Sigmoid colon (tissue), 7 donors: ENCODE results near the gene TMEM138. TPM values are rescaled to one million over a fixed set of nuclear protein-coding genes. Genes with fewer than 3 reads are reported as not detected.

ENCODE experiments used
- DNase-seq: peaks from one replicate; pipeline ENCODE4 v3.0.0-alpha.2; 2019
- H3K27ac ChIP-seq, 4 donors: fragments of 200-600 bp; sonication (generic); one replicate each; pipeline ENCODE4 v1.5.1; 2016 to 2019; ENCODE audit warnings: mild to moderate bottlenecking in 1 of 4
- H3K27me3 ChIP-seq, 3 donors: fragments of 200-600 bp; sonication (generic); one replicate each; pipeline ENCODE4 v1.5.1; 2019; ENCODE audit warnings: mild to moderate bottlenecking in 1 of 3
- H3K36me3 ChIP-seq, 4 donors: fragments of 200-600 bp; sonication (generic); one replicate each; pipeline ENCODE4 v1.5.1; 2016 to 2019
- H3K4me1 ChIP-seq, 4 donors: fragments of 200-600 bp; sonication (generic); one replicate each; pipeline ENCODE4 v1.5.1; 2017 to 2019
- H3K4me3 ChIP-seq, 4 donors: fragments of 200-600 bp; sonication (generic); one replicate each; pipeline ENCODE4 v1.5.1; 2017 to 2019; ENCODE audit warnings: mild to moderate bottlenecking in 2 of 4, moderate library complexity in 1 of 4
- H3K9me3 ChIP-seq, 4 donors: fragments of 200-600 bp in 3 of 4; sonication (generic) in 3 of 4; one replicate each; pipeline versions ENCODE4 v1.5.1 to v1.6.1; 2013 to 2019
- CTCF ChIP-seq, 4 experiments: fragments of 450-650 bp in 3 of 4; fragments of 200-600 bp in 1 of 4; IDR thresholded peaks; one replicate each; pipeline ENCODE4 v1.5.1; 2016 to 2019; ENCODE audit warnings: antibody characterized with exemption in 4 of 4, mild to moderate bottlenecking in 3 of 4, moderate library complexity in 2 of 4
- EP300 ChIP-seq, 4 donors: sonication (generic); formaldehyde crosslinking; IDR thresholded peaks; one replicate each; pipeline ENCODE4 v1.6.1; 2017; ENCODE audit warnings: antibody characterized with exemption in 4 of 4
- POLR2A ChIP-seq, 2 donors: fragments of 450-650 bp; IDR thresholded peaks; one replicate each; pipeline ENCODE4 v1.6.1; 2016; ENCODE audit warnings: antibody characterized with exemption in 2 of 2, mild to moderate bottlenecking in 2 of 2, moderate library complexity in 2 of 2
- POLR2AphosphoS5 ChIP-seq, 4 donors: sonication (generic); formaldehyde crosslinking; IDR thresholded peaks; one replicate each; pipeline ENCODE4 v1.6.1; 2017; ENCODE audit warnings: antibody characterized with exemption in 4 of 4
- WGBS, 2 donors: extraction: QIAGEN DNeasy Blood & Tissue Kit; methylation state at CpG; one replicate each; pipeline ENCODE4 v1.1.7; 2013; 5-methylcytosine and 5-hydroxymethylcytosine counted together
- intact Hi-C: fragments of 100-400 bp; cut with DNase I; formaldehyde crosslinking; loops from one replicate; pipeline ENCODE4 v1.15.1; 2023
- polyA plus RNA-seq, 3 donors: library from polyadenylated mRNA; stranded (reverse); fragments of 200-250 nt; gene quantifications; one replicate each; pipeline ENCODE4 v1.2.3, GENCODE V29; 2013
- total RNA-seq, 4 donors: library from RNA; depleted of rRNA; stranded (reverse); fragments of >200 nt; gene quantifications; one replicate each; pipeline ENCODE4 v1.1.0, GENCODE V29; 2016
- donor health status: healthy with polysubstance abuse.
- donor health status: Bipolar disorder and iron deficiency.
- donor health status: healthy.

TMEM138 gene
- total and polyA plus RNA-seq, 7 donors: 12.6 to 39.9 (median 19.4) TPM

GRCh38 chr11:61415381-61415780, 53.2 kb downstream of the TMEM138 start:
- 95 to 98% methylated on average over 6 of the region's 6 CpGs for WGBS, 2 donors
- intact Hi-C loops: no loop called here
- H3K36me3 ChIP-seq: peaks cover 59 to 100% (median 87%) of the 10 kb centered on the region in 4 donors

GRCh38 chr11:61416941-61417340, 54.8 kb downstream of the TMEM138 start:
- Histone ChIP-seq H3K4me1 (no peaks in the 10 kb centered on the region), H3K36me3 (peaks cover 46 to 100% (median 83%) of the 10 kb centered on the region in 4 donors), H3K9me3 (no peaks in the 10 kb centered on the region), H3K27me3 (no peaks in the 10 kb centered on the region), H3K4me3 (no peak overlapping the region), H3K27ac (no peak overlapping the region)
- TF ChIP-seq POLR2AphosphoS5 (IDR thresholded peaks at IDR 0.05) (no peak), CTCF (IDR thresholded peaks at IDR 0.05) (no peak)
- intact Hi-C loops: no loop called here
- DNase-seq: no peak
- WGBS, 2 donors: 74 to 85% methylated on average over 3 of the region's 3 CpGs

More at GRCh38 chr11:61415381-61415780, 53.2 kb downstream of the TMEM138 start:
- Histone ChIP-seq H3K4me1 (no peaks in the 10 kb centered on the region), H3K9me3 (no peaks in the 10 kb centered on the region), H3K27me3 (no peaks in the 10 kb centered on the region), H3K27ac (no peak overlapping the region), H3K4me3 (no peak overlapping the region)
- DNase-seq: no peak
- TF ChIP-seq POLR2AphosphoS5 (IDR thresholded peaks at IDR 0.05) (no peak), POLR2A (IDR thresholded peaks at IDR 0.05) (no peak), CTCF (IDR thresholded peaks at IDR 0.05) (no peak), EP300 (IDR thresholded peaks at IDR 0.05) (no peak)

GRCh38 chr11:61417670-61418069, 55.5 kb downstream of the TMEM138 start:
- no peak for TF ChIP-seq CTCF (IDR thresholded peaks at IDR 0.05)
- TF ChIP-seq EP300 (IDR thresholded peaks at IDR 0.05): no peak
- TF ChIP-seq POLR2AphosphoS5 (IDR thresholded peaks at IDR 0.05): no peak
- TF ChIP-seq POLR2A (IDR thresholded peaks at IDR 0.05): no peak
- no peaks in the 10 kb centered on the region for H3K27me3 ChIP-seq
- no peak for DNase-seq
- intact Hi-C loops: no loop called here
- H3K36me3 ChIP-seq: peaks cover 44 to 100% (median 77%) of the 10 kb centered on the region in 4 donors
- no peak overlapping the region for H3K4me3 ChIP-seq
- H3K27ac ChIP-seq: no peak overlapping the region
- WGBS, 2 donors: 70 to 74% methylated on average over 2 of the region's 2 CpGs
- H3K4me1 ChIP-seq: no peaks in the 10 kb centered on the region
- H3K9me3 ChIP-seq: no peaks in the 10 kb centered on the region

GRCh38 chr11:61418136-61418535, 56.0 kb downstream of the TMEM138 start:
- Histone ChIP-seq H3K36me3 (peaks cover 41 to 97% (median 72%) of the 10 kb centered on the region in 4 donors), H3K4me1 (peaks cover 0 to under 1% (median 0%) of the 10 kb centered on the region in 4 donors), H3K4me3 (no peak overlapping the region), H3K27me3 (no peaks in the 10 kb centered on the region), H3K27ac (no peak overlapping the region), H3K9me3 (no peaks in the 10 kb centered on the region)
- no peak for DNase-seq
- intact Hi-C loops: no loop called here
- TF ChIP-seq POLR2AphosphoS5 (IDR thresholded peaks at IDR 0.05) (no peak), POLR2A (IDR thresholded peaks at IDR 0.05) (no peak), EP300 (IDR thresholded peaks at IDR 0.05) (no peak), CTCF (IDR thresholded peaks at IDR 0.05) (no peak)

Other genes with a start within 250 kb of the TMEM138 start
- 10 to 100 TPM in 3 of 4 donors, 1 to 10 TPM in 1; 8.6 to 25.4 (median 18.5) TPM for gene VPS37C, start 200.9 kb upstream of the TMEM138 start, total RNA-seq
- gene VPS37C, start 200.9 kb upstream of the TMEM138 start, polyA plus RNA-seq: 10 to 100 TPM; 16.9 to 19.3 (median 18.6) TPM
- 1 to 10 TPM in 1 of 4 donors, under 1 TPM in 1, not detected in 2; 0.33 to 2.5 TPM for gene PGA3, start 158.9 kb upstream of the TMEM138 start, total RNA-seq
- gene PGA3, start 158.9 kb upstream of the TMEM138 start, polyA plus RNA-seq: 10 to 100 TPM in 2 of 3 donors, under 1 TPM in 1; 0.06 to 25.2 (median 14.3) TPM
- 1 to 10 TPM in 2 of 4 donors, not detected in 2; 2.5 to 4.3 TPM for gene PGA4, start 140.0 kb upstream of the TMEM138 start, total RNA-seq
- gene PGA4, start 140.0 kb upstream of the TMEM138 start, polyA plus RNA-seq: 10 to 100 TPM in 1 of 3 donors, 1 to 10 TPM in 1, under 1 TPM in 1; 0.26 to 27.6 (median 5.3) TPM
- gene PGA5, start 121.2 kb upstream of the TMEM138 start, total RNA-seq: 1 to 10 TPM in 1 of 4 donors, not detected in 3; 2.1 TPM
- gene PGA5, start 121.2 kb upstream of the TMEM138 start, polyA plus RNA-seq: 1 to 10 TPM in 2 of 3 donors, not detected in 1; 1.2 to 1.8 TPM
- 1 to 10 TPM in 2 of 4 donors, under 1 TPM in 2; 0.49 to 5.5 (median 0.81) TPM for gene VWCE, start 67.1 kb upstream of the TMEM138 start, total RNA-seq
- under 1 TPM in 1 of 3 donors, not detected in 2; 0.61 TPM for gene VWCE, start 67.1 kb upstream of the TMEM138 start, polyA plus RNA-seq
- gene DDB1, start 29.3 kb upstream of the TMEM138 start, total RNA-seq: 100 to 1,000 TPM; 101 to 108 (median 105) TPM
- 100 to 1,000 TPM in 1 of 3 donors, 10 to 100 TPM in 2; 68.2 to 120 (median 75.1) TPM for gene DDB1, start 29.3 kb upstream of the TMEM138 start, polyA plus RNA-seq
- 10 to 100 TPM; 10.8 to 12.0 (median 11.8) TPM for gene TKFC, start 29.1 kb upstream of the TMEM138 start, total RNA-seq
- gene TKFC, start 29.1 kb upstream of the TMEM138 start, polyA plus RNA-seq: 10 to 100 TPM; 14.4 to 40.0 (median 29.4) TPM
- 10 to 100 TPM; 17.3 to 39.6 (median 30.5) TPM for gene CYB561A3, start 492 bp upstream of the TMEM138 start, total RNA-seq
- gene CYB561A3, start 492 bp upstream of the TMEM138 start, polyA plus RNA-seq: 10 to 100 TPM; 35.1 to 66.2 (median 39.6) TPM
- gene TMEM216, start 30.2 kb downstream of the TMEM138 start, total RNA-seq: 10 to 100 TPM in 3 of 4 donors, 1 to 10 TPM in 1; 6.9 to 17.6 (median 12.0) TPM
- 10 to 100 TPM; 12.5 to 14.4 (median 14.1) TPM for gene TMEM216, start 30.2 kb downstream of the TMEM138 start, polyA plus RNA-seq
- gene CPSF7, start 67.6 kb downstream of the TMEM138 start, total RNA-seq: 10 to 100 TPM; 38.2 to 45.4 (median 42.0) TPM
- 10 to 100 TPM; 18.0 to 48.4 (median 19.0) TPM for gene CPSF7, start 67.6 kb downstream of the TMEM138 start, polyA plus RNA-seq
- 10 to 100 TPM; 27.3 to 97.3 (median 61.2) TPM for gene SDHAF2, start 67.8 kb downstream of the TMEM138 start, total RNA-seq
- gene SDHAF2, start 67.8 kb downstream of the TMEM138 start, polyA plus RNA-seq: 10 to 100 TPM; 45.7 to 62.5 (median 61.7) TPM
- 1 to 10 TPM in 2 of 4 donors, under 1 TPM in 2; 0.71 to 4.4 (median 1.3) TPM for gene LRRC10B, start 146.4 kb downstream of the TMEM138 start, total RNA-seq
- 1 to 10 TPM in 1 of 3 donors, not detected in 2; 1.1 TPM for gene LRRC10B, start 146.4 kb downstream of the TMEM138 start, polyA plus RNA-seq
- 1 to 10 TPM in 3 of 4 donors, under 1 TPM in 1; 0.66 to 3.6 (median 1.6) TPM for gene SYT7, start 218.7 kb downstream of the TMEM138 start, total RNA-seq
- 1 to 10 TPM; 4.2 to 8.4 (median 6.6) TPM for gene SYT7, start 218.7 kb downstream of the TMEM138 start, polyA plus RNA-seq